Ureter (tissue), 1 donor: ENCODE measurements around the gene TGFB2. TPM values are rescaled to one million over a fixed set of nuclear protein-coding genes. Genes with fewer than 3 reads are reported as not detected.

Experiments used
- DNase-seq: peaks from one replicate; pipeline ENCODE4 v3.0.0-alpha.2; 2020; ENCODE audit warnings: low spot score
- total RNA-seq: library from RNA; stranded (reverse); gene quantifications from one replicate; pipeline ENCODE4 v1.2.4, GENCODE V29; 2023
- donor health status: DM: yes; HTN: yes; CAD: no.

TGFB2 gene
- total RNA-seq, 1 donor from 2014 or later: 17.4 TPM

- DNase-seq: no peak
Observed at GRCh38 chr1:218462116-218462515, 117.0 kb downstream of the TGFB2 start.

GRCh38 chr1:218462587-218462986 lies 117.5 kb downstream of the TGFB2 start:
- no peak for DNase-seq

DNA sequence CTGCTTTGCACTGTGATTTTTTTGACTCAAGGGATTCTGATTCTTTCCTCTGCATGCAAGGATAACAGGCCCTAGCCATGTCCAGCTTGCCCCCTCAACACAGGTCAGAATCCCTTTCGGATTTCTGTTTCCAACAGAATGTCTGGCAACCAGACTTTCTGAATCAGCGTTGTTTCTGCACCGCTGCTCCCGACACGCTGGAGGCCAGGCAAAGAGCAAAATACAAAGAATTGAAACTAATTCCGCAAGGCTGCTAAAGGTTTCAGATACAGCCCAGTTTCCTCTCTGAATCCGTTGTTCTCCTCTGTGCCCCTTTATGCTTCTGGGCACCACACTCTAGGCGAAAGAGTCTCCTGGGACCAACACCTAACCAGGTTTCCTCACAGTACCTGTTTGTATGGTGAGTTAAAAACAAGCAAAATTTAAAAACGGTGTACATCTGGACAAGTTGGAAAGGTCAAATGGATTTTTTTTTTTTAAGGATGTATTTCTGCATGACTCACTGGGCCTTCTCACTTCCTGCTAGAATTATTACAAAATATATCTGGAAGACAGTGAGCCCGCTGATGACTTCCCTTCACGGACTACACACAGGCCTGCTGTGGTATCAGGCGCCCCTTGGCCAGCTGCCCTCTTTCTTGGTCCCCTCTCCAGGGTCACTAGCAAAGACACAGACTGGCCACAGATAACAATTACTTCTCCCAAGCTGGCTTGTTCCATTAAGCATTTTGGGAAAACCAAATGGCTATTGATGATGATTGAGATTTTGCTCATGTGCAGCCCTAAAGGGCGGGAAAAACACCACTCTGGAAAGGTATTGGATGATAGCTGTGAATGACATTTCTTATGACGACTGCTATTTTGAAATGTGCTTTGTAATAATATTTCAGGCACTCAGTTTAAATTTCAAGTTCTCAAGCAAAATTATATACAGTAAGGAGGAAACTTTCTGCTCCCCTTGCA lies 118.3 kb downstream of the TGFB2 start:
- no peak for DNase-seq

- no peak for DNase-seq
Observed at GRCh38 chr1:218464871-218465270, 119.7 kb downstream of the TGFB2 start.

DNA sequence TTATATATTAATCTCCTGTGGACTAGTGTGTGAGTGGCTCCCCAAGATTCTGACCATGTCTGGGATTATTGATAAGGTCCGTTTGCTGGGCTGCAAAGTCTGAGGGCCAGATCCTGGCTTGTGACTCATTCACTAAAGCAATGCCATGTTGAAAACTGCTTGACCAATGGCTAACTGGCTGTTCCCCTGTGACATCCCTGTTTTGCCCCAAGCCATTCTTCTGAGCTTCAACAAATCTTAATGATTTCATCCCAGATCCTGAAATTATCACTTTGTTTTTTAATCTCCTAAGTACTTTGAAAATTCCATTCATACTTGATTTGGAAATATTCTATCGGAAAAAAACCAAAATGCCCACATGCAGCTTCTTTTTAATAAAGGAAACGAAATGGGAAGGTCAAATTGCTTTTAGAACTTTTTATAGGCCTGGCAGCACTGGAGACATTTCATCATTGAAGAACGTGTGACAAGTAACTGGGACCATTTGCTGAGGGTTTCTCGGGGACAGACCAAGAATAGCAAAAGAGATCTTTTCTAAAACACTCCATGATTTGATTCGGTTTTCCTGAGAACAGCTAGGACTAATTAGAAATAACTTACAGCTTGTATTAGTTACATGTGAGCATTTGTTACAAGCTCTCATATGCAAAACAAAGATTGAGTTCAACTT lies 121.3 kb downstream of the TGFB2 start:
- no peak for DNase-seq

- no peak for DNase-seq
Observed at GRCh38 chr1:218467101-218468072, 122.3 kb downstream of the TGFB2 start.

DNA sequence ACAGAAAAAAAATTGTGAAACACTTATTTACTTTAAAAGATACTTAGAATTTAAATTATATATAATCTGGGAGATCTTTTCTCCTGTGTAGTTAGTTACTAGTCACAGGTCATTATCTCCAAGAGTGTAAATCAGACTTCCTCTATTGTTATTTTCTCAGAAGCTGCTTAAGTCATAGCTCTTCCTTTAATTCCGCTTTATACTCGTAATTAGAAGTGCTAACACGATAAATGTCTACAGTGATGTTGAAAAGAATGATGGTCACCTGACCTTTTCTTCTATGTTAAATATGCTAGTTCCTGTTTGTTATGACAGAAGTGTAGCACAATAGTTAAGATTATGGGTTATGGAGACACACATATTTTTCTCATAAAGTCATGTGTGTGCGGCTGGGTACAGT lies 123.6 kb downstream of the TGFB2 start:
- no peak for DNase-seq

DNA sequence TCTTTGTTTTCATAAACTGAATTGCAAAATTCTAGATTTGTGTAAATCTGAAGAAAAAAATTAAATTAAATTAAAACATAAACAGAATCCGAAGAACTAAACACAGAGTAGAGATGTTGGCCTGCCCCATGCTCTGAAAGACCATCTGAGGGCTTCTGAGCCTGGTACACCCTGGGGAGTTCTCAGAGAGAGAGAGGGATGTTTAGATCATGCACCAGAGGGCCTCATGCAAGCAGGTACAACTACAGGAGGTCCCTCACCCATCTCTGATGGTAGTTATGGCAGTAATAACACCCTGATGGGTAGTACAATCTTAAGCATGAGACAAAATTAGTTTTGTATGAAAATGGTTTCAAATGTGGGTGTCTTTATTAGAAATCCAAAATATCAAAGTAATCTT lies 127.7 kb downstream of the TGFB2 start:
- DNase-seq: no peak

GRCh38 chr1:218473522-218473921 lies 128.4 kb downstream of the TGFB2 start:
- no peak for DNase-seq

- DNase-seq: no peak
Observed at GRCh38 chr1:218474128-218474527, 129.0 kb downstream of the TGFB2 start.

GRCh38 chr1:218475275-218475674 lies 130.1 kb downstream of the TGFB2 start:
- DNase-seq: no peak

DNA sequence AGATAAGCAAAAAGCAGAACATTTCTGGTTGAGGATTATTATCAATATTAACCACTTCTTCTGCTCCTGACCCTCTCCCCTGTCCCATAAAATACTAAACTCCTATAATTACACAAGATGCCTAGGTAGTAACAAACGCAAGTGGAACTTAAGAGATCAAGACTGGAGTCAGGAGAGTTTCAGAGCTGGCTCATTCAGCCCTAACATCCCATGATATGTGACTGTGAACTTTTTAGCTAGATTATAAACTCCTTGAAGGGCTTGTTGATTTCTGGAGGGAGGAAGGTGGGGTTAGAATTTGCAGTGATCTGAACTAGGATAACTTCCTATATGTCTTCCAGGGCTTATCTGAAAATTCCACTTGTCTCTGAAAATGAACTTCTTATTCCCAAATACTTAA lies 130.6 kb downstream of the TGFB2 start:
- no peak for DNase-seq

DNA sequence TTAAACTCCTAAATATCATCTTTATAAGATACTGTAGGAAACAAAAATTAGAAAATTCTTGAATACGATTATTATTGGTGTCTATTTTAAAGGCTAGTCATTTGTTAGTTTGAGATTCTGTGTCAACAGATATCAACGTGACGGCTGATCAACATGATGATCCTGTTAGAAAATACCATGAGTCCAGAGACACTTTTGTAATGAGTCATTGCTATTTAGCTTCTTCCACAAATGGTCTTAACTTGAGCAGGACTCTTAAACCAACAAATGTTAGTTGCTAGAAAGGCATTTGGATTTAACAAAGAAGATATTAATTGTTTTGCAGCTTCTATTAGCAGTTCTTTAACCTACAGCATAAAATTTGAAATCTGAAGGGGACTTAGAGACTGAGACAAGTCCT lies 131.2 kb downstream of the TGFB2 start:
- DNase-seq: no peak

GRCh38 chr1:218478336-218478735 lies 133.2 kb downstream of the TGFB2 start:
- DNase-seq: no peak

- DNase-seq: no peak
Observed at GRCh38 chr1:218479436-218480115, 134.4 kb downstream of the TGFB2 start.

GRCh38 chr1:218480137-218480536 lies 135.0 kb downstream of the TGFB2 start:
- DNase-seq: no peak

DNA sequence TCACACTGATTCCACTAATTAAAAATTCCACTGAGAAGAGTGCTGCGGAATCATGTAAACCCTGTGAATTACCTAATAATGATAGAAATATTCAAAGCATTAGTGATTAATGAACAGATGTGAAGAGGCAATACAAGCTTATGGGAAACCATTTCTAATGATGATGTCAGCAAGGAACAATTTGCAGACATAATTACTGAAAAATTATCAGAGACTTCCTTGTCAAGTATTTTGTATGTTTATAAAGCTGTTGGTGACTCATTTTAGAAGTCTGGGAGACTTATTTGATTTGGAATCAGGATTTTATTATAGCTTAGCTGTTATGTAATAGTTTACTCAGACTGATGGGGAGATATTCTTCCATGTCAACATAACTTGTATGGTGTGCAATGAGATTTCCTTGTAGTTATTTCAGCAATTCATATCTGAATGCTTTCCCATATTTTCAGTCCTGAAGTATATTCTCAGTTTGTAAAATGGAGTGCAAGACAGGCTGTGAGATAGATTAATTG lies 135.5 kb downstream of the TGFB2 start:
- no peak for DNase-seq

DNA sequence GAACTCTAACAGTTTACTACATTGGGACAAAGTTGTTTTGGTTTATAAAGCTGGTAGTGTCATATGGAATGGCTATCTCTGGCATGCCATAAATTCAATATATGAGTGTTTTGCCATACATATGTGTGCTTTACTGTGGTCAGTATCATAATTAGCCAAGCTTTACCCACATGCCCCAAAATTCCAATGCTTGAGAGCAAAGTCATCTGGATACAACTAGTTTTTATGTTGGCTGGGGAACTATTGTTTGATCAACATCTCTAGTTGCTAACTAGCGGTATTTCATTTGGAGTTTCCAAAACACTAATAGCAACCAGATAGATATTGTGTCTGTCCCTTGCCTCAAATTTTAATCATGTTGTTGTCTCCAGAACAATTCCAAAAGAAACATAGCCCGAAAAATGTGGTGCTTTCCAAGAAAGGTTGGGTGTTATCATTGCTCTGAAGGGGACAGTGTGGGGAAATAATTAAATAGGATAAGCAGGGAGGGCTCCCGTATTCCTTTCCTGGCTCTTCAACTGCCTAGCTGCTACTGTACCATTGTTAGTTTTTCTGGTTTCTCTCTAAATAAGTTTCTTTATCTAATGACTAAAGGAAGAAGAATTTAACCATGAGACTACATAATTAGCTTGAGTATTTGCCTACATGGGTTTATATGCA lies 136.1 kb downstream of the TGFB2 start:
- no peak for DNase-seq

DNA sequence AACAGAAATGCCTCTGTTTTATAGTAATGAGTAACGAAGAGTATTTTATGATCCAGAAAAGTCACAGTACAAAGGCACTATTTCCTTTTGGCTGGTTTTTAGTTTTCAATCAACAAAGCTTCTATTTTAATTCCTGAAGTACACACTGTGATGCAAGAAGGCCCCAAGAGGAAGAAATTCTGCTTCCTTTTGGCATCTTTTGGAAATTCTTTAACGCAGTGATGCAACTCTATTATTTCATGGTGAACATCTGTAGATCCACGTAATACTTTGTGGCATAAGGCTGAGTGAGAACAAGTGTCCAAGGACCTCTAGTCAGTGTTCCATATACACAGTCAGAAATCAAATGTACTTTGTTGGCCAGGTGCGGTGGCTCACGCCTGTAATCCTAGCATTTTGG lies 137.5 kb downstream of the TGFB2 start:
- DNase-seq: no peak

DNA sequence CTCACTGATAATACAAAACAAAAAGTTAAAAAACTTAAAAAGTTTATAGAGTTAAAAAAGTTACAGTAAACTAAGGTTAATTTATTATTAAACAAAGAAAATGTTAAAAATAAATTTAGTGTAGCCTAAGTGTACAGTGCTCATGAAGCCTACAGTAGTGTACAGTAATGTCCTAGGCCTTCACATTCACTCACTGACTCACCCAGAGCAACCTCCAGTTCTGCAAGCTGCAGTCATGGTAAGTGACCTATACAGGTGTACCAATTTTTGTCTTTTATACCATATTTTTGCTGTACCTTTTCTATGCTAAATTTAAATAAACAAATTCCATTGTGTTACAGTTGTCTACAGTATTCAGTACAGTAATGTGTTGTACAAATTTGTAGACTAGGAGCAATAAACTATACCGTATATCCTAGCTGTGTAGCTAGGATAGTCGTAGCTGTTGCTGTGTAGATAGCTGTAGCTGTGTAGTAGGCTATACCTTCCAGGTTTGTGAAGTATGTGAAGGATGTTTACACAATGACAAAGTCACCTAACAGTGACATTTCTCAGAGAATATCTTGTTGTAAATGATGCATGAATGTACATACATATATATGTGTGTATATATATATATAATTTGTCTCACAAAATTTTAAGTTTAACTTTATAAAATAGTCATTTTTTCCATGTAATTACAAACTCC lies 140.2 kb downstream of the TGFB2 start:
- no peak for DNase-seq
